B cell (primary cell): ENCODE measurements around the gene AEBP1.

Experiments used
- EZH2 ChIP-seq: IDR thresholded peaks from 2 replicates; pipeline ENCODE4 v1.6.1; 2012; ENCODE audit warnings: borderline replicate concordance, low read depth, mild to moderate bottlenecking, moderate library complexity, low read length; ENCODE audit not compliant: insufficient read depth, poor library complexity, severe bottlenecking
- TF ChIP-seq, protein P1 (sequence below): fragments of 200-600 bp; IDR thresholded peaks from one replicate; pipeline ENCODE4 v1.8.0; 2022; ENCODE audit warnings: antibody characterized with exemption, mild to moderate bottlenecking

DNA sequence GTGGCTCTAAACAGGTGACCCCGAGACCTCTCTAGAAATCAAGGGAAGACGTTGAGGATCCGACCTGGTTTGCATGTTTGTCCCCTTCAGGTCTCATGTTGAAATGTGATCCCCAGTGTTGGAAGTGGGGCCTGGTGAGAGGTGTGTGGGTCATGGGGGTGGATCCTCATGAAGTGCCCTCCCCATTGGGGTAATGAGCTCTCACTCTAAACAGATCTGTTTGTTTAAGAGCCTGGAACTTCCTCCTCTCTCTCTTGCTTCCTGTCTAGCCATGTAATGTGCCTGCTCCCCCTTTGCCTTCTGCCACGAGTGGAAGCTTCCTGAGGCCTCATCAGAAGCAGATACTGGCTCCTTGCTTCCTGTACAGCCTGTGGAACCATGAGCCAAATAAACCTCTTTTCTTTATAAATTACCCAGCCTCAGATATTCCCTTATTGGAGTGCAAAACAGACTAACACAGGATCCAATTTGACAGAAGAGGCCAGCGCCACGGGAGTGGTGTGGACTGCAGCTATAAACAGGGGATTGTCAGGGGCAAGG lies 11.0 kb upstream of the AEBP1 start:
- TF ChIP-seq, protein P1, sequence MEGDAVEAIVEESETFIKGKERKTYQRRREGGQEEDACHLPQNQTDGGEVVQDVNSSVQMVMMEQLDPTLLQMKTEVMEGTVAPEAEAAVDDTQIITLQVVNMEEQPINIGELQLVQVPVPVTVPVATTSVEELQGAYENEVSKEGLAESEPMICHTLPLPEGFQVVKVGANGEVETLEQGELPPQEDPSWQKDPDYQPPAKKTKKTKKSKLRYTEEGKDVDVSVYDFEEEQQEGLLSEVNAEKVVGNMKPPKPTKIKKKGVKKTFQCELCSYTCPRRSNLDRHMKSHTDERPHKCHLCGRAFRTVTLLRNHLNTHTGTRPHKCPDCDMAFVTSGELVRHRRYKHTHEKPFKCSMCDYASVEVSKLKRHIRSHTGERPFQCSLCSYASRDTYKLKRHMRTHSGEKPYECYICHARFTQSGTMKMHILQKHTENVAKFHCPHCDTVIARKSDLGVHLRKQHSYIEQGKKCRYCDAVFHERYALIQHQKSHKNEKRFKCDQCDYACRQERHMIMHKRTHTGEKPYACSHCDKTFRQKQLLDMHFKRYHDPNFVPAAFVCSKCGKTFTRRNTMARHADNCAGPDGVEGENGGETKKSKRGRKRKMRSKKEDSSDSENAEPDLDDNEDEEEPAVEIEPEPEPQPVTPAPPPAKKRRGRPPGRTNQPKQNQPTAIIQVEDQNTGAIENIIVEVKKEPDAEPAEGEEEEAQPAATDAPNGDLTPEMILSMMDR: no peak
- TF ChIP-seq EZH2: no peak
